ENCODE data around the gene HELLS. TPM values are rescaled to one million over a fixed set of nuclear protein-coding genes. Genes with fewer than 3 reads are reported as not detected.

The HELLS gene
- total and polyA plus RNA-seq, 2 of the 4 experiments (the other 2 are of a cell fraction) = 15.9 to 29.8 TPM

- BruUV-seq (replicated peaks) = no TSS peak
- Histone ChIP-seq H4K5ac (ENCODE audit: low read depth, low read length) (no peak overlapping the region), H2AK5ac (ENCODE audit: low read depth, low read length) (no peak overlapping the region), H4K8ac (ENCODE audit: low read depth in 2 of 2, low read length in 2 of 2) (no peak overlapping the region), H2BK20ac (ENCODE audit: low read depth, low read length) (no peak overlapping the region), H3K4me1 (ENCODE audit: control insufficient read depth, insufficient read depth, low read length) (no peaks in the 10 kb centered on the region), H3K4me3 (ENCODE audit: insufficient read depth, low read depth, low read length) (no peak overlapping the region), H4K20me1 (ENCODE audit: insufficient read depth, low read length) (no peaks in the 10 kb centered on the region), H2BK120ac (ENCODE audit: low read depth, low read length) (no peak overlapping the region), H3K9me1 (ENCODE audit: insufficient read depth, low read length) (0 out of 2 replicates have a peak, but pooled peaks cover 2% of the 10 kb centered on the region), H3K36me3 (ENCODE audit: control insufficient read depth, insufficient read depth, low read length) (peaks cover 4% of the 10 kb centered on the region; the same call in 1 of the 2 replicates), H2BK5ac (ENCODE audit: low read depth, low read length, poor library complexity, severe bottlenecking) (no peak overlapping the region), H3K18ac (ENCODE audit: low read depth, low read length) (no peak overlapping the region), H3K9me3 (ENCODE audit: control insufficient read depth, insufficient read depth, low read length) (no peaks in the 10 kb centered on the region), H3K14ac (replicated peaks; ENCODE audit: low read depth, low read length) (no peak overlapping the region), H2AK9ac (replicated peaks; ENCODE audit: low read depth, low read length, poor library complexity) (no peak overlapping the region), H3K4me2 (ENCODE audit: low read depth, low read length) (no peak overlapping the region), H3K27me3 (ENCODE audit: control insufficient read depth, insufficient read depth, low read length) (no peaks in the 10 kb centered on the region), H2BK15ac (ENCODE audit: low read depth, low read length) (no peak overlapping the region), H3K4ac (ENCODE audit: low read depth, low read length) (no peak overlapping the region), H3K9ac (ENCODE audit: low read depth, low read length) (no peak overlapping the region), H4K91ac (ENCODE audit: insufficient read depth, low read depth, low read length) (no peak overlapping the region), H3K23ac (ENCODE audit: low read depth, low read length) (no peak overlapping the region), H3K56ac (ENCODE audit: extremely low read depth, insufficient read depth, low read length) (no peak overlapping the region), H2AFZ (replicated peaks; ENCODE audit: low read length, poor library complexity) (no peak overlapping the region), H3K79me1 (ENCODE audit: low read depth in 1 of 2, low read length in 2 of 2) (no peaks in the 10 kb centered on the region), H3K27ac (ENCODE audit: insufficient read depth, low read length) (no peak overlapping the region)
- in situ Hi-C loops (cut with MboI; ENCODE audit: low sequenced_read_pairs) = no loop called here
- ATAC-seq (ENCODE audit: low read depth) (no peak), DNase-seq (no peak)
- CTCF ChIA-PET = interaction anchor here (0.8 kb wide), 1 partner anchor 11 kb away, joined by 3 read pairs; no protein-coding TSS in a partner anchor
- intact Hi-C loops (cut with micrococcal nuclease) = no loop called here
- no peak for TF ChIP-seq MAFK (IDR thresholded peaks at IDR 0.05; ENCODE audit: low read depth, low read length)
- no peak for TF ChIP-seq RCOR1 (IDR thresholded peaks at IDR 0.05; ENCODE audit: insufficient replicate concordance, low read length)
- dilution Hi-C loops (cut with HindIII; ENCODE audit: low sequenced_read_pairs, unreplicated experiment) = no loop called here
- POLR2A ChIA-PET (ENCODE audit: unreplicated experiment) = no interaction called here
Observed at GRCh38 chr10:94571081-94571480, 25.5 kb downstream of the HELLS start.

Measured in IMR-90 (cell line).